Liver (tissue), 3 donors: Measurements from ENCODE around the gene SLC25A12.

ENCODE experiments used
- EGR1 ChIP-seq, 2 donors: IDR thresholded peaks; 2 replicates each; pipeline ENCODE4 v1.6.1; 2016 to 2018; ENCODE audit warnings: antibody characterized with exemption in 2 of 2, low read depth in 2 of 2
- FOXA1 ChIP-seq: IDR thresholded peaks from 2 replicates; pipeline ENCODE4 v1.6.1; 2016; ENCODE audit warnings: antibody characterized with exemption
- GABPA ChIP-seq, 2 donors: IDR thresholded peaks in 1 of 2; conservative IDR thresholded peaks in 1 of 2; 2 replicates each; pipeline ENCODE4 v1.6.1; 2016; ENCODE audit warnings: antibody characterized with exemption in 2 of 2, mild to moderate bottlenecking in 1 of 2, moderate library complexity in 1 of 2
- HNF4G ChIP-seq: IDR thresholded peaks from 2 replicates; pipeline ENCODE4 v1.6.1; 2016; ENCODE audit warnings: antibody characterized with exemption
- JUND ChIP-seq, 2 donors: IDR thresholded peaks; 2 replicates each; pipeline ENCODE4 v1.6.1; 2016; ENCODE audit warnings: antibody characterized with exemption in 2 of 2
- RAD21 ChIP-seq, 2 donors: IDR thresholded peaks; 2 replicates each; pipeline ENCODE4 v1.6.1; 2016; ENCODE audit warnings: antibody characterized with exemption in 2 of 2, mild to moderate bottlenecking in 2 of 2
- SP1 ChIP-seq: IDR thresholded peaks from 2 replicates; pipeline ENCODE4 v1.6.1; 2018; ENCODE audit warnings: antibody characterized with exemption, mild to moderate bottlenecking
- TAF1 ChIP-seq: conservative IDR thresholded peaks from 2 replicates; pipeline ENCODE4 v1.6.1; 2016; ENCODE audit warnings: antibody characterized with exemption, mild to moderate bottlenecking
- YY1 ChIP-seq: IDR thresholded peaks from 2 replicates; pipeline ENCODE4 v1.6.1; 2016; ENCODE audit warnings: antibody characterized with exemption, mild to moderate bottlenecking
- TF ChIP-seq, protein P1 (sequence below): fragments of 150-350 bp; IDR thresholded peaks from 2 replicates; pipeline ENCODE4 v1.5.1; 2017; ENCODE audit warnings: improper control_type of control experiment, low read depth, low read length; ENCODE audit not compliant: missing input control
- TF ChIP-seq, protein P2 (sequence below): IDR thresholded peaks from 2 replicates; pipeline ENCODE4 v1.6.1; 2016; ENCODE audit warnings: antibody characterized with exemption
- TF ChIP-seq, protein P3 (sequence below): IDR thresholded peaks from 2 replicates; pipeline ENCODE4 v1.6.1; 2016; ENCODE audit warnings: antibody characterized with exemption, mild to moderate bottlenecking
- TF ChIP-seq, protein P4 (sequence below): IDR thresholded peaks from 2 replicates; pipeline ENCODE4 v1.6.1; 2016; ENCODE audit warnings: antibody characterized with exemption
- TF ChIP-seq, protein P5 (sequence below): IDR thresholded peaks from 2 replicates; pipeline ENCODE4 v1.6.1; 2016; ENCODE audit warnings: antibody characterized with exemption
- donor health status: healthy.
- donor health status: healthy.

DNA sequence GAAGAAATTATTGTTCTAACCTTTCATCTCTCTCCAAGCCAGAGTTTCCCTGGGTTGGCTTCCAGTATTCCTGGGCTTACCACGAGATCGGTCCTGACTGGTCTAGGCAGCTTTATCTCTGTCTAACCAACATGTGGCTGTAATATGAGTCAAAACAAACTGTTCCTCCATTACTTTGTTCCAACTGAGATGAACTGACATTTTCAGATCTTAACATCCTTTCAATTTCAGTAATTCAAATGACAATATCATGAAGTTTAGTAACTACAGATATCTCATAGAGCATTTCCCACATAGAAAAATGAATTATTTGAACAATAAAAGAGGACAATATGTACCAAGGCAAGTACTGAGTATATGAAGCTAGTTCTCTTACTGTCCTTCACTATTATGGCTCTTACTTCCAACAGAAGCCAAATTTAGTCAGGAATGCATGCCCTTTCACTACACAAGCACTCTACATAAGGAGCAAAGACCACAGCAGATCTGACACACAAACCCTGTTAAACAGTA, 15.5 kb downstream of the SLC25A12 start:
- TF ChIP-seq RAD21 (IDR thresholded peaks at IDR 0.05) (no peak), JUND (IDR thresholded peaks at IDR 0.05) (no peak), EGR1 (IDR thresholded peaks at IDR 0.05; ENCODE audit: low read depth in 2 of 2) (no peak), FOXA1 (no peak), GABPA (IDR thresholded peaks at IDR 0.05 in 1 of 2, conservative IDR thresholded peaks at IDR 0.05 in 1 of 2) (no peak), SP1 (no peak), TAF1 (no peak), HNF4G (no peak), YY1 (no peak)
- TF ChIP-seq, protein P1, sequence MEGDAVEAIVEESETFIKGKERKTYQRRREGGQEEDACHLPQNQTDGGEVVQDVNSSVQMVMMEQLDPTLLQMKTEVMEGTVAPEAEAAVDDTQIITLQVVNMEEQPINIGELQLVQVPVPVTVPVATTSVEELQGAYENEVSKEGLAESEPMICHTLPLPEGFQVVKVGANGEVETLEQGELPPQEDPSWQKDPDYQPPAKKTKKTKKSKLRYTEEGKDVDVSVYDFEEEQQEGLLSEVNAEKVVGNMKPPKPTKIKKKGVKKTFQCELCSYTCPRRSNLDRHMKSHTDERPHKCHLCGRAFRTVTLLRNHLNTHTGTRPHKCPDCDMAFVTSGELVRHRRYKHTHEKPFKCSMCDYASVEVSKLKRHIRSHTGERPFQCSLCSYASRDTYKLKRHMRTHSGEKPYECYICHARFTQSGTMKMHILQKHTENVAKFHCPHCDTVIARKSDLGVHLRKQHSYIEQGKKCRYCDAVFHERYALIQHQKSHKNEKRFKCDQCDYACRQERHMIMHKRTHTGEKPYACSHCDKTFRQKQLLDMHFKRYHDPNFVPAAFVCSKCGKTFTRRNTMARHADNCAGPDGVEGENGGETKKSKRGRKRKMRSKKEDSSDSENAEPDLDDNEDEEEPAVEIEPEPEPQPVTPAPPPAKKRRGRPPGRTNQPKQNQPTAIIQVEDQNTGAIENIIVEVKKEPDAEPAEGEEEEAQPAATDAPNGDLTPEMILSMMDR, result no peak
- TF ChIP-seq, protein P2, sequence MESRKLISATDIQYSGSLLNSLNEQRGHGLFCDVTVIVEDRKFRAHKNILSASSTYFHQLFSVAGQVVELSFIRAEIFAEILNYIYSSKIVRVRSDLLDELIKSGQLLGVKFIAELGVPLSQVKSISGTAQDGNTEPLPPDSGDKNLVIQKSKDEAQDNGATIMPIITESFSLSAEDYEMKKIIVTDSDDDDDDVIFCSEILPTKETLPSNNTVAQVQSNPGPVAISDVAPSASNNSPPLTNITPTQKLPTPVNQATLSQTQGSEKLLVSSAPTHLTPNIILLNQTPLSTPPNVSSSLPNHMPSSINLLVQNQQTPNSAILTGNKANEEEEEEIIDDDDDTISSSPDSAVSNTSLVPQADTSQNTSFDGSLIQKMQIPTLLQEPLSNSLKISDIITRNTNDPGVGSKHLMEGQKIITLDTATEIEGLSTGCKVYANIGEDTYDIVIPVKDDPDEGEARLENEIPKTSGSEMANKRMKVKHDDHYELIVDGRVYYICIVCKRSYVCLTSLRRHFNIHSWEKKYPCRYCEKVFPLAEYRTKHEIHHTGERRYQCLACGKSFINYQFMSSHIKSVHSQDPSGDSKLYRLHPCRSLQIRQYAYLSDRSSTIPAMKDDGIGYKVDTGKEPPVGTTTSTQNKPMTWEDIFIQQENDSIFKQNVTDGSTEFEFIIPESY, result no peak
- TF ChIP-seq, protein P3, sequence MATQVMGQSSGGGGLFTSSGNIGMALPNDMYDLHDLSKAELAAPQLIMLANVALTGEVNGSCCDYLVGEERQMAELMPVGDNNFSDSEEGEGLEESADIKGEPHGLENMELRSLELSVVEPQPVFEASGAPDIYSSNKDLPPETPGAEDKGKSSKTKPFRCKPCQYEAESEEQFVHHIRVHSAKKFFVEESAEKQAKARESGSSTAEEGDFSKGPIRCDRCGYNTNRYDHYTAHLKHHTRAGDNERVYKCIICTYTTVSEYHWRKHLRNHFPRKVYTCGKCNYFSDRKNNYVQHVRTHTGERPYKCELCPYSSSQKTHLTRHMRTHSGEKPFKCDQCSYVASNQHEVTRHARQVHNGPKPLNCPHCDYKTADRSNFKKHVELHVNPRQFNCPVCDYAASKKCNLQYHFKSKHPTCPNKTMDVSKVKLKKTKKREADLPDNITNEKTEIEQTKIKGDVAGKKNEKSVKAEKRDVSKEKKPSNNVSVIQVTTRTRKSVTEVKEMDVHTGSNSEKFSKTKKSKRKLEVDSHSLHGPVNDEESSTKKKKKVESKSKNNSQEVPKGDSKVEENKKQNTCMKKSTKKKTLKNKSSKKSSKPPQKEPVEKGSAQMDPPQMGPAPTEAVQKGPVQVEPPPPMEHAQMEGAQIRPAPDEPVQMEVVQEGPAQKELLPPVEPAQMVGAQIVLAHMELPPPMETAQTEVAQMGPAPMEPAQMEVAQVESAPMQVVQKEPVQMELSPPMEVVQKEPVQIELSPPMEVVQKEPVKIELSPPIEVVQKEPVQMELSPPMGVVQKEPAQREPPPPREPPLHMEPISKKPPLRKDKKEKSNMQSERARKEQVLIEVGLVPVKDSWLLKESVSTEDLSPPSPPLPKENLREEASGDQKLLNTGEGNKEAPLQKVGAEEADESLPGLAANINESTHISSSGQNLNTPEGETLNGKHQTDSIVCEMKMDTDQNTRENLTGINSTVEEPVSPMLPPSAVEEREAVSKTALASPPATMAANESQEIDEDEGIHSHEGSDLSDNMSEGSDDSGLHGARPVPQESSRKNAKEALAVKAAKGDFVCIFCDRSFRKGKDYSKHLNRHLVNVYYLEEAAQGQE, result no peak
- TF ChIP-seq, protein P4, sequence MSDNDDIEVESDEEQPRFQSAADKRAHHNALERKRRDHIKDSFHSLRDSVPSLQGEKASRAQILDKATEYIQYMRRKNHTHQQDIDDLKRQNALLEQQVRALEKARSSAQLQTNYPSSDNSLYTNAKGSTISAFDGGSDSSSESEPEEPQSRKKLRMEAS, result no peak
- TF ChIP-seq, protein P5, sequence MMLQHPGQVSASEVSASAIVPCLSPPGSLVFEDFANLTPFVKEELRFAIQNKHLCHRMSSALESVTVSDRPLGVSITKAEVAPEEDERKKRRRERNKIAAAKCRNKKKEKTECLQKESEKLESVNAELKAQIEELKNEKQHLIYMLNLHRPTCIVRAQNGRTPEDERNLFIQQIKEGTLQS, result no peak
